ENCODE measurements around the gene SOX3.

GRCh38 chrX:140492066-140492994 is 12.5 kb downstream of the SOX3 start:
- TF ChIP-seq CTCF (conservative IDR thresholded peaks at IDR 0.05; ENCODE audit: low read depth, low read length), result no peak
- no peak for TF ChIP-seq EZH2 (IDR thresholded peaks at IDR 0.05; ENCODE audit: low read length, unreplicated experiment)
- TF ChIP-seq EZH2phosphoT487 (IDR thresholded peaks at IDR 0.05; ENCODE audit: borderline replicate concordance, low read length), result no peak

Measured in PC-3 (cell line).